Psoas muscle (tissue), 8 donors: ENCODE measurements around the gene ORAI2. TPM values are rescaled to one million over a fixed set of nuclear protein-coding genes. Genes with fewer than 3 reads are reported as not detected.

Source experiments
- ATAC-seq, 4 donors: fragments of 200-7000 bp; cut with Tn5 transposase; one replicate each; pipeline ENCODE4 v1.9.1; 2020; ENCODE audit warnings: moderate library complexity in 3 of 4, mild to moderate bottlenecking in 2 of 4
- DNase-seq, 2 donors: peaks; one replicate each; pipeline ENCODE4 v3.0.0-alpha.2; 2020
- H3K27ac ChIP-seq: fragments of 200-600 bp; one replicate; pipeline ENCODE4 v1.8.0; 2022
- H3K27me3 ChIP-seq, 3 donors: fragments of 200-600 bp in 1 of 3; one replicate each; pipeline versions ENCODE4 v1.6.1 to v1.8.0; 2013 to 2022; ENCODE audit warnings: low read length in 2 of 3, mild to moderate bottlenecking in 2 of 3, moderate library complexity in 1 of 3; ENCODE audit not compliant: insufficient read depth in 3 of 3
- H3K36me3 ChIP-seq, 2 donors: fragments of 200-600 bp in 1 of 2; one replicate each; pipeline versions ENCODE4 v1.6.1 to v1.8.0; 2013 to 2022; ENCODE audit warnings: low read depth in 1 of 2, mild to moderate bottlenecking in 1 of 2, moderate library complexity in 1 of 2; ENCODE audit not compliant: insufficient read depth in 1 of 2
- H3K4me1 ChIP-seq: fragments of 200-600 bp; one replicate; pipeline ENCODE4 v1.8.0; 2022
- H3K4me3 ChIP-seq: fragments of 200-600 bp; one replicate; pipeline ENCODE4 v1.8.0; 2022; ENCODE audit warnings: mild to moderate bottlenecking
- H3K9me3 ChIP-seq: fragments of 200-600 bp; one replicate; pipeline ENCODE4 v1.8.0; 2022
- WGBS, 3 donors: extraction: QIAGEN DNeasy Blood & Tissue Kit; methylation state at CpG; one replicate each; pipeline versions ENCODE4 v1.1.6 to v1.1.7; 2013; 5-methylcytosine and 5-hydroxymethylcytosine counted together
- intact Hi-C, 2 donors: fragments of 100-400 bp; cut with DNase I; formaldehyde crosslinking; loops; one replicate each; pipeline versions ENCODE4 v1.11.0 to v1.14.2; 2022
- polyA plus RNA-seq, 3 donors: library from polyadenylated mRNA; stranded (reverse); fragments of 200-250 nt; gene quantifications; one replicate each; pipeline ENCODE4 v1.2.3, GENCODE V29; 2013
- total RNA-seq, 4 donors: library from RNA; stranded (reverse); fragmentation: NEBNext Ultra II Directional in 2 of 4; extraction: Animal tissue kit (Norgen Biotek cat#: 25700) in 2 of 4; gene quantifications; one replicate each; pipeline versions ENCODE4 v1.2.1 to v1.2.4, GENCODE V29; 2021 to 2023
- TF ChIP-seq, protein P1 (sequence below): fragments of 200-600 bp; IDR thresholded peaks from one replicate; pipeline ENCODE4 v1.8.0; 2022; ENCODE audit warnings: antibody characterized with exemption
- donor health status: healthy with polysubstance abuse.
- donor health status: DM: no; HTN: no; CAD: no; lungs with moderate emphysema.
- donor health status: Bipolar disorder and iron deficiency.
- donor health status: healthy.
- donor health status: DM: yes; HTN: yes; CAD: no.
- donor health status: DM: no; HTN: no; CAD: no.
- donor health status: DM: no; HTN: no; CAD: no.
- donor health status: DM: yes; HTN: yes; CAD: no.

Gene ORAI2
- total and polyA plus RNA-seq, 7 donors: 1.3 to 4.4 (median 2.1) TPM

DNA sequence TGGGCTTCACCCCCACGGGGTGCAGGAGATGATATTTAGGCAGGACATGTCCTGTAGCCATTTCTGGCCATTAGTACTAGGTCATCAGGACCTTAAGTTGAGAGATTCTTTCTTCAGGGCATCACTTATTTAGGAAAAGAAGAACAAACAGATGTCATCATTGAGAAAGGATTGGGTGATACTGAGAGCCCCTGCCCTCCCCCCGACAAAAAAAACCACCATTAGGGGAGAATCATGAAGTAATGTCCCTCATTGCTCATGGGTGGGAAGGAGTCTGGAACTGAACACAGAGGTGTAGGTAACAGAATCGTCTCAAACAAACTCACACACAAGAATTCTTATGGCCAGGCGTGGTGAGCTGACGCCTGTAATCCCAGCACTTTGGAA is 6.4 kb upstream of the ORAI2 start:
- Histone ChIP-seq H3K27me3 (no peaks in the 10 kb centered on the region), H3K36me3 (peaks cover 2 to 49% of the 10 kb centered on the region in 2 donors), H3K9me3 (no peaks in the 10 kb centered on the region), H3K27ac (peak overlapping the region; percentile 1), H3K4me1 (no peaks in the 10 kb centered on the region), H3K4me3 (no peak overlapping the region)
- DNase-seq: no peak
- 87 to 93% (median 88%) methylated on average over 5 of the region's 5 CpGs for WGBS, 3 donors
- intact Hi-C loops: no loop called here
- ATAC-seq: no peak
- TF ChIP-seq, protein P1, sequence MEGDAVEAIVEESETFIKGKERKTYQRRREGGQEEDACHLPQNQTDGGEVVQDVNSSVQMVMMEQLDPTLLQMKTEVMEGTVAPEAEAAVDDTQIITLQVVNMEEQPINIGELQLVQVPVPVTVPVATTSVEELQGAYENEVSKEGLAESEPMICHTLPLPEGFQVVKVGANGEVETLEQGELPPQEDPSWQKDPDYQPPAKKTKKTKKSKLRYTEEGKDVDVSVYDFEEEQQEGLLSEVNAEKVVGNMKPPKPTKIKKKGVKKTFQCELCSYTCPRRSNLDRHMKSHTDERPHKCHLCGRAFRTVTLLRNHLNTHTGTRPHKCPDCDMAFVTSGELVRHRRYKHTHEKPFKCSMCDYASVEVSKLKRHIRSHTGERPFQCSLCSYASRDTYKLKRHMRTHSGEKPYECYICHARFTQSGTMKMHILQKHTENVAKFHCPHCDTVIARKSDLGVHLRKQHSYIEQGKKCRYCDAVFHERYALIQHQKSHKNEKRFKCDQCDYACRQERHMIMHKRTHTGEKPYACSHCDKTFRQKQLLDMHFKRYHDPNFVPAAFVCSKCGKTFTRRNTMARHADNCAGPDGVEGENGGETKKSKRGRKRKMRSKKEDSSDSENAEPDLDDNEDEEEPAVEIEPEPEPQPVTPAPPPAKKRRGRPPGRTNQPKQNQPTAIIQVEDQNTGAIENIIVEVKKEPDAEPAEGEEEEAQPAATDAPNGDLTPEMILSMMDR: no peak

DNA sequence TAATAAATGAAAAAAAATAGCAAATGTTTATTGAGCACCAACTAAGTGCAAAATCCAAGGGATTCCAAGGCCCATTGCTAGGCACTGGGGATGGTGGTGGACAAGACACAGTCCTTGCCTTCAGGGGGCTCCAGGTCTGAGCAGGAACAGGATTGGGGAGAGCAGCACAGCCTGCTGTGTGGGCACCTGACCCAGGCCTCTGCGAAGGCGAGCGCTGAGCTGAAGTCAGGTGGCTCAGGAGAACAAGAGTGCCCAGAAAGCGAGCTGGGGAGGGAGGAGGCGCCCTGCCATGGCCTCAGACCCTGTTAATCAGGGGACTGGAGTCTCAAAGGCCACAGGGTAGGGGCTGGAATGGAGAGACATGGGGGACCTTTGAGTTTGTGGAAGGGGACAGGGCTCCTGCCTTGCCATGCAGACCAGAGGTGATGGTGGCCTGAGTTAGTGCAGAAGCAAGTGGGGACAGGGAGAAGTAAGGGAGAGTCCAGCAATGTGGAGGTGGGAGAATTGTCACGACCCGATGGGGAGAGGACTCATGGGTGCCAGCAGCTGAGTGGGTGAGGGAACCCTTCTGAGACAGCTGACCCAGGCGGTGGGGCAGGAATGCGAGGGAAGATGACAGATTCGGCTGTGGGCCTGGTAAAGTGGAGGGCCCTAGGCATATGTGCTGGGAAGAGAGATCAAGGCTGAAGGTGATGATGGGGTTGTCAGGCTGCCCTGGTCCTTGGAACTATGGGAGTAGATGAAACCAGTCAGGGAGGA is 4.1 kb upstream of the ORAI2 start:
- no peak overlapping the region for H3K27ac ChIP-seq
- DNase-seq: no peak
- no peak for ATAC-seq

DNA sequence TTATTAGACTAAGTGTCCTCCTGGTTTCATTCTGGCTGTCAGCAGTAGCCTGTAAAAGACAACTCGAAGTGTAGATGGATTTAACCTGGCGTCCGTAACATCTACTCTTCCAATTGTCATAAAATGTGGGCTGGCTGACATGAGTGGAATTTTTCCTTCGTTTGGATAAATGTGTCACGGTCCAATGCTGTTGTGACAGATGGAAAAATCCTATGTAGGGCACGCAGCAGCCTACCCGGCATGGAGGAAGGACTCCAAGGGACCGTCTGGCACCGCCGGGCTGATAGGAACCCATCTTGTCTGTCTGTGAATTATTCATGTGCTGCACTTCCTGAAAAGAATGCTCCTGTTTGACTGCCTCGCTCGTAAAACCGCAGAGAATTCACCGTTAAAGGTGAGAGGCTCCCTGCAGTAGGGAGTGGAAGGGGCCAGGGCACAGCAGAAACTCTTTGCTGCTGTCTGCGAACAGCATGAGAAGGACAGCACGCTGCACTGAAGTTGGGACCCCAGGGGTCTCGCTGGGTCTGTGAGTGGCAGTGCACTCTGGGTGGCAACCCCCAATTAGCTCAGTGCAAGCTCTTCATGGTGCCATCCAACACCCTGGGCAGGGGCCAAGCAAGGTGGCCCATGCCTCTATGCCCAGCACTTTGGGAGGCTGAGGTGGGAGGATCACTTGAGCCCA is 1.6 kb upstream of the ORAI2 start:
- ATAC-seq: peak in 2 of 4 donors; percentile 15 to 25
- Histone ChIP-seq H3K4me1 (peaks cover 3% of the 10 kb centered on the region), H3K36me3 (peaks cover 0 to 13% of the 10 kb centered on the region in 2 donors), H3K4me3 (no peak overlapping the region), H3K27ac (no peak overlapping the region), H3K27me3 (no peaks in the 10 kb centered on the region), H3K9me3 (no peaks in the 10 kb centered on the region)
- TF ChIP-seq, protein P1: no peak
- intact Hi-C loops: no loop called here
- WGBS, 3 donors: 33 to 43% (median 36%) methylated on average over 17 of the region's 17 CpGs
- DNase-seq: no peak

More for the DNA sequence above, 4.1 kb upstream of the ORAI2 start:
- peaks cover 2 to 37% of the 10 kb centered on the region in 2 donors for H3K36me3 ChIP-seq
- no peak overlapping the region for H3K4me3 ChIP-seq
- H3K4me1 ChIP-seq: peaks cover 3% of the 10 kb centered on the region
- intact Hi-C loops: no loop called here
- 87 to 93% (median 89%) methylated on average over 8 to 10 of the region's 10 CpGs for WGBS, 3 donors
- H3K9me3 ChIP-seq: no peaks in the 10 kb centered on the region
- TF ChIP-seq, protein P1: no peak
- no peaks in the 10 kb centered on the region for H3K27me3 ChIP-seq

DNA sequence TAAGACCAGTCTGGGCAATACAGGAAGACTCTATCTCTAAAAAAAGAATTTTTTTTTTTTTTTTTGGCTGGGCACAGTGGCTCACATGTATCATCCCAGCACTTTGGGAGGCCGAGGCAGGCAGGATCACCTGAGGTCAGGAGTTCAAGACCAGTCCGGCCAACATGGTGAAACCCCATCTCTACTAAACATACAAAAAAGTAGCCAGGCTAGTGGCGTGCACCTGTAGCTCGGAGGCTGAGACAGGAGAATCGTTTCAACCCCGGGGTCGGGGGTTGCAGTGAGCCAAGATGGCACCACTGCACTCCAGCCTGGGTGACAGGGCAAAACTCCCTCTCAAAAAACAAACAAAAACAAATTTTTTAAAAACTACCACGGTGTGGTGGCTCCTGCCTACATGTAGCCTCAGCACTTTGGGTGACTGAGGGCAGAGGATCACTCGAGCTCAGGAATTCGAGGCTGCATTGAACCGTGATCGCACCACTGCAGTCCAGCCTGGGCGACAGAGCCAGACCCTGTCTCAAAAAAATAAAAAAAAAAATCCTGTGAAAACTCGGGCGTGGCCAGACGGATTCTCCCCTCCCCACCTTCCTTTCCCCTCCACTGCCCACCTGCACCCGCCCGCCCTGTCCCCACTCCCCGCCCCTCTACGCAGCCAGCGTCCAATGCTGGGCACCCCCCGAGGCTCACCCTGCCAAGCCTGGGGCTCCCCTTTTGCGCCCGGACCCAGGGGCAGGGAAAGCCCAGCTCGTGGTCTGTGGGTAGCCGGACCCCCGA is 745 bp upstream of the ORAI2 start:
- Histone ChIP-seq H3K9me3 (no peaks in the 10 kb centered on the region), H3K36me3 (peaks cover 0 to 4% of the 10 kb centered on the region in 2 donors), H3K4me1 (peaks cover 3% of the 10 kb centered on the region), H3K4me3 (peak overlapping the region; percentile 79), H3K27ac (no peak overlapping the region), H3K27me3 (no peaks in the 10 kb centered on the region)
- 19 to 32% (median 25%) methylated on average over 22 to 27 of the region's 27 CpGs for WGBS, 3 donors
- ATAC-seq: peak in 3 of 4 donors; percentile 24 to 47 (median 35)
- intact Hi-C loops: no loop called here
- TF ChIP-seq, protein P1: no peak
- no peak for DNase-seq
